IMR-90 (cell line): ENCODE measurements around the gene LCN2. TPM values are rescaled to one million over a fixed set of nuclear protein-coding genes. Genes with fewer than 3 reads are reported as not detected.
A peak's percentile ranks its signal among the peaks of the same experiment; 100 is the strongest.

ENCODE experiments used
- ATAC-seq: fragments of 200-7000 bp; cut with Tn5 transposase; 2 replicates; pipeline ENCODE4 v1.9.1; 2020; ENCODE audit warnings: low read depth, mild to moderate bottlenecking, moderate library complexity
- BruUV-seq: library from RNA; stranded (reverse); fragments of 400-500 nt; replicated peaks from 2 replicates; lab custom pipeline; 2021; lab: Mats Ljungman, UMichigan
- CTCF ChIA-PET: fragments of 300-600 bp; formaldehyde crosslinking; extraction: SDS; loops from one replicate; lab custom pipeline; 2021; ENCODE audit warnings: antibody characterized with exemption; lab: Yijun Ruan, JAX
- POLR2A ChIA-PET: fragments of 300-600 bp; sonication (Branson Sonifier 250); formaldehyde crosslinking; loops from one replicate; lab custom pipeline; 2022; ENCODE audit warnings: antibody characterized with exemption; ENCODE audit not compliant: unreplicated experiment; lab: Charles Lee
- DNase-seq: peaks from one replicate; pipeline ENCODE4 v3.0.0; 2013
- H2AFZ ChIP-seq: replicated peaks from 2 replicates; pipeline ENCODE3; 2013; ENCODE audit warnings: low read length, mild to moderate bottlenecking; ENCODE audit not compliant: poor library complexity
- H2AK5ac ChIP-seq: 2 replicates; pipeline ENCODE4 v1.6.1; 2013; ENCODE audit warnings: low read depth, low read length, inconsistent platforms
- H2AK9ac ChIP-seq: replicated peaks from 2 replicates; pipeline ENCODE3; 2013; ENCODE audit warnings: mild to moderate bottlenecking, low read depth, low read length, moderate library complexity; ENCODE audit not compliant: poor library complexity
- H2BK120ac ChIP-seq: 2 replicates; pipeline ENCODE4 v1.6.1; 2013; ENCODE audit warnings: low read depth, low read length, inconsistent platforms
- H2BK15ac ChIP-seq: 3 replicates; pipeline ENCODE4 v1.6.1; 2013; ENCODE audit warnings: low read depth, low read length, inconsistent platforms
- H2BK20ac ChIP-seq: 2 replicates; pipeline ENCODE4 v1.6.1; 2013; ENCODE audit warnings: low read depth, mild to moderate bottlenecking, inconsistent platforms, low read length, moderate library complexity
- H2BK5ac ChIP-seq: 2 replicates; pipeline ENCODE4 v1.6.1; 2013; ENCODE audit warnings: mild to moderate bottlenecking, low read depth, low read length, inconsistent platforms; ENCODE audit not compliant: poor library complexity, severe bottlenecking
- H3K14ac ChIP-seq: replicated peaks from 2 replicates; pipeline ENCODE4 v1.6.1; 2013; ENCODE audit warnings: low read depth, low read length, inconsistent platforms
- H3K18ac ChIP-seq: 2 replicates; pipeline ENCODE4 v1.6.1; 2013; ENCODE audit warnings: low read depth, low read length, control low read depth
- H3K23ac ChIP-seq: 2 replicates; pipeline ENCODE4 v1.6.1; 2013; ENCODE audit warnings: low read depth, low read length, inconsistent platforms
- H3K27ac ChIP-seq: 2 replicates; pipeline ENCODE4 v1.5.1; 2013; ENCODE audit warnings: mild to moderate bottlenecking, control low read depth, low read length; ENCODE audit not compliant: insufficient read depth
- H3K27me3 ChIP-seq: 2 replicates; pipeline ENCODE4 v1.6.1; 2013; ENCODE audit warnings: low read length; ENCODE audit not compliant: control insufficient read depth, insufficient read depth
- H3K36me3 ChIP-seq: 2 replicates; pipeline ENCODE4 v1.6.1; 2013; ENCODE audit warnings: low read length, mixed read lengths; ENCODE audit not compliant: control insufficient read depth, insufficient read depth
- H3K4ac ChIP-seq: 2 replicates; pipeline ENCODE4 v1.6.1; 2013; ENCODE audit warnings: low read depth, low read length, inconsistent platforms
- H3K4me1 ChIP-seq: 2 replicates; pipeline ENCODE4 v1.6.1; 2013; ENCODE audit warnings: low read length, mixed read lengths; ENCODE audit not compliant: control insufficient read depth, insufficient read depth
- H3K4me2 ChIP-seq: 2 replicates; pipeline ENCODE4 v1.6.1; 2013; ENCODE audit warnings: low read depth, mild to moderate bottlenecking, control low read depth, low read length, moderate library complexity
- H3K4me3 ChIP-seq: 2 replicates; pipeline ENCODE4 v1.5.1; 2013; ENCODE audit warnings: low read depth, mild to moderate bottlenecking, control low read depth, low read length, moderate library complexity; ENCODE audit not compliant: insufficient read depth
- H3K56ac ChIP-seq: 2 replicates; pipeline ENCODE4 v1.6.1; 2013; ENCODE audit warnings: low read length, inconsistent platforms; ENCODE audit not compliant: insufficient read depth; ENCODE audit errors: extremely low read depth
- H3K79me1 ChIP-seq, 2 experiments: 2 replicates each; pipeline ENCODE4 v1.6.1; 2013; ENCODE audit warnings: low read length in 2 of 2, inconsistent platforms in 1 of 2, low read depth in 1 of 2
- H3K9ac ChIP-seq: 2 replicates; pipeline ENCODE4 v1.6.1; 2013; ENCODE audit warnings: low read depth, low read length, control low read depth
- H3K9me1 ChIP-seq: 2 replicates; pipeline ENCODE4 v1.6.1; 2013; ENCODE audit warnings: low read length, inconsistent platforms; ENCODE audit not compliant: insufficient read depth
- H3K9me3 ChIP-seq: 2 replicates; pipeline ENCODE4 v1.6.1; 2013; ENCODE audit warnings: low read length; ENCODE audit not compliant: control insufficient read depth, insufficient read depth
- H4K20me1 ChIP-seq: 2 replicates; pipeline ENCODE4 v1.6.1; 2013; ENCODE audit warnings: low read length, inconsistent platforms; ENCODE audit not compliant: insufficient read depth
- H4K5ac ChIP-seq: 2 replicates; pipeline ENCODE4 v1.6.1; 2013; ENCODE audit warnings: mild to moderate bottlenecking, low read depth, low read length, control low read depth
- H4K8ac ChIP-seq, 2 experiments: 2 replicates each; pipeline ENCODE4 v1.6.1; 2013; ENCODE audit warnings: low read depth in 2 of 2, low read length in 2 of 2, control low read depth in 1 of 2, inconsistent platforms in 1 of 2
- H4K91ac ChIP-seq: 2 replicates; pipeline ENCODE4 v1.6.1; 2013; ENCODE audit warnings: low read depth, low read length, inconsistent platforms; ENCODE audit not compliant: insufficient read depth
- MAFK ChIP-seq: IDR thresholded peaks from 2 replicates; pipeline ENCODE4 v1.6.1; 2012; ENCODE audit warnings: low read depth, low read length, improper control_type of control experiment
- WGBS, 2 experiments: methylation state at CpG; one replicate each; pipeline versions ENCODE4 v1.1.5 to v1.1.7; 2013; ENCODE audit warnings: missing lambda C conversion rate in 2 of 2; ENCODE audit not compliant: insufficient read length in 1 of 2; ENCODE audit errors: extremely low coverage in 2 of 2; 5-methylcytosine and 5-hydroxymethylcytosine counted together
- dilution Hi-C: fragments of 300-500 bp; cut with HindIII; formaldehyde crosslinking; loops from one replicate; pipeline ENCODE4 v1.14.3; 2018; ENCODE audit warnings: low sequenced_read_pairs; ENCODE audit not compliant: unreplicated experiment
- in situ Hi-C: fragments of 300-500 bp; cut with MboI; formaldehyde crosslinking; loops from 3 replicates; pipeline ENCODE4 v1.14.3; 2019; ENCODE audit warnings: low sequenced_read_pairs, inconsistent platforms, mixed read lengths
- intact Hi-C: fragments of 100-400 bp; cut with micrococcal nuclease; formaldehyde crosslinking; loops from 2 replicates; pipeline ENCODE4 v1.10.0; 2022
- polyA plus RNA-seq, 3 experiments: library from polyadenylated mRNA; depleted of rRNA; stranded (reverse); fragments of >200 nt; gene quantifications; 2 replicates each; pipeline ENCODE4 v1.2.3, GENCODE V29; 2012; ENCODE audit warnings: low replicate concordance in 1 of 3
- total RNA-seq: library from RNA; depleted of rRNA; stranded (reverse); fragments of >200 nt; gene quantifications from 2 replicates; pipeline ENCODE4 v1.2.3, GENCODE V29; 2012
- TF ChIP-seq, protein P1 (sequence below): conservative IDR thresholded peaks from 2 replicates; pipeline ENCODE4 v1.5.1; 2012; ENCODE audit warnings: mild to moderate bottlenecking, low read depth, low read length, improper control_type of control experiment
- TF ChIP-seq, protein P2 (sequence below): fragments of 150-350 bp; IDR thresholded peaks from 2 replicates; pipeline ENCODE4 v1.6.1; 2016; ENCODE audit warnings: low read depth, mild to moderate bottlenecking, low read length, moderate library complexity, borderline replicate concordance

The LCN2 gene
- total and polyA plus RNA-seq, 2 of the 4 experiments (the other 2 are of a cell fraction) = not detected

DNA sequence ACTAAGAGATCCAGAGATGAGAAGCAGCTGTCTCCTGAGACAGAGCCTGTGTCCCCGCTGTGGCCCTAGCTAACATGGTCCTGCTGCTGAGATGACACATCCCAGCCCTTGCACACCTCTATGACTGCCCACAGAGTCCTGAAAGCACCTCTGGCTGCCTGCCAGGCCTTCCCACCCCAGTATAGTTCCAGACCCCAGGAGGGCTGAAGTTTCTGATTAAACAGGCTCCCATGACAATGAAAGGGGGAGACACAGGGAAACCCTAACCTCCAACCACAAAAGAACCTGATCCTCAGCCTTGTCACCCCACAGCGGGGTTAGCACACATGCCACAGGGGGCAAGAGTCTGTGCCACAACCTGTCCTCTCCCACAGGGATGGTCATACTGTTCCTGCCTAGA, 26.5 kb downstream of the LCN2 start:
- WGBS, 2 experiments = 100% methylated on average over 1 of the region's 2 CpGs; no CpG with 5 or more reads in 1 of the 2 experiments
- ATAC-seq = peak; percentile 28; the same call in 1 of the 2 replicates
- in situ Hi-C loops = no loop called here

More for the DNA sequence above, 26.5 kb downstream of the LCN2 start:
- H3K27ac ChIP-seq = peak overlapping the region; percentile 88; the same call in 1 of the 2 replicates
- peak overlapping the region; percentile 20; the same call in 1 of the 2 replicates for H3K56ac ChIP-seq
- peaks cover 6 to 31% of the 10 kb centered on the region in 2 experiments; a peak in 3 of 4 replicates for H3K79me1 ChIP-seq
- 0 out of 2 replicates have a peak overlapping the region, but pooled peaks have one; percentile 6 for H3K18ac ChIP-seq
- peak overlapping the region in 1 of 2 experiments; percentile 67; a peak in 1 of 4 replicates for H4K8ac ChIP-seq
- H2BK120ac ChIP-seq = peak overlapping the region; percentile 73
- ChIA-PET POLR2A (no interaction called here), CTCF (interaction anchor here (1.2 kb wide), 1 partner anchor 80 kb away, joined by 3 read pairs; no protein-coding TSS in a partner anchor)
- no TSS peak for BruUV-seq
- H2AK9ac ChIP-seq = no peak overlapping the region
- TF ChIP-seq, protein P1, sequence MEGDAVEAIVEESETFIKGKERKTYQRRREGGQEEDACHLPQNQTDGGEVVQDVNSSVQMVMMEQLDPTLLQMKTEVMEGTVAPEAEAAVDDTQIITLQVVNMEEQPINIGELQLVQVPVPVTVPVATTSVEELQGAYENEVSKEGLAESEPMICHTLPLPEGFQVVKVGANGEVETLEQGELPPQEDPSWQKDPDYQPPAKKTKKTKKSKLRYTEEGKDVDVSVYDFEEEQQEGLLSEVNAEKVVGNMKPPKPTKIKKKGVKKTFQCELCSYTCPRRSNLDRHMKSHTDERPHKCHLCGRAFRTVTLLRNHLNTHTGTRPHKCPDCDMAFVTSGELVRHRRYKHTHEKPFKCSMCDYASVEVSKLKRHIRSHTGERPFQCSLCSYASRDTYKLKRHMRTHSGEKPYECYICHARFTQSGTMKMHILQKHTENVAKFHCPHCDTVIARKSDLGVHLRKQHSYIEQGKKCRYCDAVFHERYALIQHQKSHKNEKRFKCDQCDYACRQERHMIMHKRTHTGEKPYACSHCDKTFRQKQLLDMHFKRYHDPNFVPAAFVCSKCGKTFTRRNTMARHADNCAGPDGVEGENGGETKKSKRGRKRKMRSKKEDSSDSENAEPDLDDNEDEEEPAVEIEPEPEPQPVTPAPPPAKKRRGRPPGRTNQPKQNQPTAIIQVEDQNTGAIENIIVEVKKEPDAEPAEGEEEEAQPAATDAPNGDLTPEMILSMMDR = no peak
- TF ChIP-seq, protein P2, sequence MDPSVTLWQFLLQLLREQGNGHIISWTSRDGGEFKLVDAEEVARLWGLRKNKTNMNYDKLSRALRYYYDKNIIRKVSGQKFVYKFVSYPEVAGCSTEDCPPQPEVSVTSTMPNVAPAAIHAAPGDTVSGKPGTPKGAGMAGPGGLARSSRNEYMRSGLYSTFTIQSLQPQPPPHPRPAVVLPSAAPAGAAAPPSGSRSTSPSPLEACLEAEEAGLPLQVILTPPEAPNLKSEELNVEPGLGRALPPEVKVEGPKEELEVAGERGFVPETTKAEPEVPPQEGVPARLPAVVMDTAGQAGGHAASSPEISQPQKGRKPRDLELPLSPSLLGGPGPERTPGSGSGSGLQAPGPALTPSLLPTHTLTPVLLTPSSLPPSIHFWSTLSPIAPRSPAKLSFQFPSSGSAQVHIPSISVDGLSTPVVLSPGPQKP = no peak
- TF ChIP-seq MAFK = no peak
- peak overlapping the region; percentile 20 for H2BK20ac ChIP-seq
- intact Hi-C loops (no loop called here), dilution Hi-C loops (no loop called here)
- no peak for DNase-seq
- H3K27me3 ChIP-seq = no peaks in the 10 kb centered on the region
- H3K23ac ChIP-seq = peak overlapping the region; percentile 11
- 0 out of 3 replicates have a peak overlapping the region, but pooled peaks have one; percentile 14 for H2BK15ac ChIP-seq
- peak overlapping the region; percentile 60 for H3K4me2 ChIP-seq
- peak overlapping the region; percentile 54 for H4K5ac ChIP-seq
- peak overlapping the region; percentile 65 for H3K4ac ChIP-seq
- peak overlapping the region; percentile 21 for H2AK5ac ChIP-seq
- H3K4me3 ChIP-seq = no peak overlapping the region
- H4K91ac ChIP-seq = peak overlapping the region; percentile 37
- peaks cover 14% of the 10 kb centered on the region for H3K4me1 ChIP-seq
- peak overlapping the region; percentile 24; the same call in 1 of the 2 replicates for H3K9ac ChIP-seq
- no peak overlapping the region for H2AFZ ChIP-seq
- H3K9me3 ChIP-seq = peaks cover 5% of the 10 kb centered on the region
- peaks cover 7% of the 10 kb centered on the region; the same call in 1 of the 2 replicates for H4K20me1 ChIP-seq
- H3K9me1 ChIP-seq = peaks cover 18% of the 10 kb centered on the region
- peak overlapping the region; percentile 27 for H3K14ac ChIP-seq
- peak overlapping the region; percentile 59 for H2BK5ac ChIP-seq
- peaks cover 48% of the 10 kb centered on the region for H3K36me3 ChIP-seq
